IMR-90 (cell line): Measurements from ENCODE around the gene ZDHHC14. TPM values are rescaled to one million over a fixed set of nuclear protein-coding genes. Genes with fewer than 3 reads are reported as not detected.

Source experiments
- ATAC-seq: fragments of 200-7000 bp; cut with Tn5 transposase; 2 replicates; pipeline ENCODE4 v1.9.1; 2020; ENCODE audit warnings: low read depth, mild to moderate bottlenecking, moderate library complexity
- BruUV-seq: library from RNA; stranded (reverse); fragments of 400-500 nt; replicated peaks from 2 replicates; lab custom pipeline; 2021; lab: Mats Ljungman, UMichigan
- CTCF ChIA-PET: fragments of 300-600 bp; formaldehyde crosslinking; extraction: SDS; loops from one replicate; lab custom pipeline; 2021; ENCODE audit warnings: antibody characterized with exemption; lab: Yijun Ruan, JAX
- POLR2A ChIA-PET: fragments of 300-600 bp; sonication (Branson Sonifier 250); formaldehyde crosslinking; loops from one replicate; lab custom pipeline; 2022; ENCODE audit warnings: antibody characterized with exemption; ENCODE audit not compliant: unreplicated experiment; lab: Charles Lee
- DNase-seq: peaks from one replicate; pipeline ENCODE4 v3.0.0; 2013
- H2AFZ ChIP-seq: replicated peaks from 2 replicates; pipeline ENCODE3; 2013; ENCODE audit warnings: low read length, mild to moderate bottlenecking; ENCODE audit not compliant: poor library complexity
- H2AK5ac ChIP-seq: 2 replicates; pipeline ENCODE4 v1.6.1; 2013; ENCODE audit warnings: low read depth, low read length, inconsistent platforms
- H2AK9ac ChIP-seq: replicated peaks from 2 replicates; pipeline ENCODE3; 2013; ENCODE audit warnings: mild to moderate bottlenecking, low read depth, low read length, moderate library complexity; ENCODE audit not compliant: poor library complexity
- H2BK120ac ChIP-seq: 2 replicates; pipeline ENCODE4 v1.6.1; 2013; ENCODE audit warnings: low read depth, low read length, inconsistent platforms
- H2BK15ac ChIP-seq: 3 replicates; pipeline ENCODE4 v1.6.1; 2013; ENCODE audit warnings: low read depth, low read length, inconsistent platforms
- H2BK20ac ChIP-seq: 2 replicates; pipeline ENCODE4 v1.6.1; 2013; ENCODE audit warnings: low read depth, mild to moderate bottlenecking, inconsistent platforms, low read length, moderate library complexity
- H2BK5ac ChIP-seq: 2 replicates; pipeline ENCODE4 v1.6.1; 2013; ENCODE audit warnings: mild to moderate bottlenecking, low read depth, low read length, inconsistent platforms; ENCODE audit not compliant: poor library complexity, severe bottlenecking
- H3K14ac ChIP-seq: replicated peaks from 2 replicates; pipeline ENCODE4 v1.6.1; 2013; ENCODE audit warnings: low read depth, low read length, inconsistent platforms
- H3K18ac ChIP-seq: 2 replicates; pipeline ENCODE4 v1.6.1; 2013; ENCODE audit warnings: low read depth, low read length, control low read depth
- H3K23ac ChIP-seq: 2 replicates; pipeline ENCODE4 v1.6.1; 2013; ENCODE audit warnings: low read depth, low read length, inconsistent platforms
- H3K27ac ChIP-seq: 2 replicates; pipeline ENCODE4 v1.5.1; 2013; ENCODE audit warnings: mild to moderate bottlenecking, control low read depth, low read length; ENCODE audit not compliant: insufficient read depth
- H3K27me3 ChIP-seq: 2 replicates; pipeline ENCODE4 v1.6.1; 2013; ENCODE audit warnings: low read length; ENCODE audit not compliant: control insufficient read depth, insufficient read depth
- H3K36me3 ChIP-seq: 2 replicates; pipeline ENCODE4 v1.6.1; 2013; ENCODE audit warnings: low read length, mixed read lengths; ENCODE audit not compliant: control insufficient read depth, insufficient read depth
- H3K4ac ChIP-seq: 2 replicates; pipeline ENCODE4 v1.6.1; 2013; ENCODE audit warnings: low read depth, low read length, inconsistent platforms
- H3K4me1 ChIP-seq: 2 replicates; pipeline ENCODE4 v1.6.1; 2013; ENCODE audit warnings: low read length, mixed read lengths; ENCODE audit not compliant: control insufficient read depth, insufficient read depth
- H3K4me2 ChIP-seq: 2 replicates; pipeline ENCODE4 v1.6.1; 2013; ENCODE audit warnings: low read depth, mild to moderate bottlenecking, control low read depth, low read length, moderate library complexity
- H3K4me3 ChIP-seq: 2 replicates; pipeline ENCODE4 v1.5.1; 2013; ENCODE audit warnings: low read depth, mild to moderate bottlenecking, control low read depth, low read length, moderate library complexity; ENCODE audit not compliant: insufficient read depth
- H3K56ac ChIP-seq: 2 replicates; pipeline ENCODE4 v1.6.1; 2013; ENCODE audit warnings: low read length, inconsistent platforms; ENCODE audit not compliant: insufficient read depth; ENCODE audit errors: extremely low read depth
- H3K79me1 ChIP-seq, 2 experiments: 2 replicates each; pipeline ENCODE4 v1.6.1; 2013; ENCODE audit warnings: low read length in 2 of 2, inconsistent platforms in 1 of 2, low read depth in 1 of 2
- H3K9ac ChIP-seq: 2 replicates; pipeline ENCODE4 v1.6.1; 2013; ENCODE audit warnings: low read depth, low read length, control low read depth
- H3K9me1 ChIP-seq: 2 replicates; pipeline ENCODE4 v1.6.1; 2013; ENCODE audit warnings: low read length, inconsistent platforms; ENCODE audit not compliant: insufficient read depth
- H3K9me3 ChIP-seq: 2 replicates; pipeline ENCODE4 v1.6.1; 2013; ENCODE audit warnings: low read length; ENCODE audit not compliant: control insufficient read depth, insufficient read depth
- H4K20me1 ChIP-seq: 2 replicates; pipeline ENCODE4 v1.6.1; 2013; ENCODE audit warnings: low read length, inconsistent platforms; ENCODE audit not compliant: insufficient read depth
- H4K5ac ChIP-seq: 2 replicates; pipeline ENCODE4 v1.6.1; 2013; ENCODE audit warnings: mild to moderate bottlenecking, low read depth, low read length, control low read depth
- H4K8ac ChIP-seq, 2 experiments: 2 replicates each; pipeline ENCODE4 v1.6.1; 2013; ENCODE audit warnings: low read depth in 2 of 2, low read length in 2 of 2, control low read depth in 1 of 2, inconsistent platforms in 1 of 2
- H4K91ac ChIP-seq: 2 replicates; pipeline ENCODE4 v1.6.1; 2013; ENCODE audit warnings: low read depth, low read length, inconsistent platforms; ENCODE audit not compliant: insufficient read depth
- MAFK ChIP-seq: IDR thresholded peaks from 2 replicates; pipeline ENCODE4 v1.6.1; 2012; ENCODE audit warnings: low read depth, low read length, improper control_type of control experiment
- WGBS, 2 experiments: methylation state at CpG; one replicate each; pipeline versions ENCODE4 v1.1.5 to v1.1.7; 2013; ENCODE audit warnings: missing lambda C conversion rate in 2 of 2; ENCODE audit not compliant: insufficient read length in 1 of 2; ENCODE audit errors: extremely low coverage in 2 of 2; 5-methylcytosine and 5-hydroxymethylcytosine counted together
- dilution Hi-C: fragments of 300-500 bp; cut with HindIII; formaldehyde crosslinking; loops from one replicate; pipeline ENCODE4 v1.14.3; 2018; ENCODE audit warnings: low sequenced_read_pairs; ENCODE audit not compliant: unreplicated experiment
- in situ Hi-C: fragments of 300-500 bp; cut with MboI; formaldehyde crosslinking; loops from 3 replicates; pipeline ENCODE4 v1.14.3; 2019; ENCODE audit warnings: low sequenced_read_pairs, inconsistent platforms, mixed read lengths
- intact Hi-C: fragments of 100-400 bp; cut with micrococcal nuclease; formaldehyde crosslinking; loops from 2 replicates; pipeline ENCODE4 v1.10.0; 2022
- polyA plus RNA-seq, 3 experiments: library from polyadenylated mRNA; depleted of rRNA; stranded (reverse); fragments of >200 nt; gene quantifications; 2 replicates each; pipeline ENCODE4 v1.2.3, GENCODE V29; 2012; ENCODE audit warnings: low replicate concordance in 1 of 3
- total RNA-seq: library from RNA; depleted of rRNA; stranded (reverse); fragments of >200 nt; gene quantifications from 2 replicates; pipeline ENCODE4 v1.2.3, GENCODE V29; 2012

Gene ZDHHC14
- total and polyA plus RNA-seq, 2 of the 4 experiments (the other 2 are of a cell fraction), result 0.90 to 2.0 TPM

DNA sequence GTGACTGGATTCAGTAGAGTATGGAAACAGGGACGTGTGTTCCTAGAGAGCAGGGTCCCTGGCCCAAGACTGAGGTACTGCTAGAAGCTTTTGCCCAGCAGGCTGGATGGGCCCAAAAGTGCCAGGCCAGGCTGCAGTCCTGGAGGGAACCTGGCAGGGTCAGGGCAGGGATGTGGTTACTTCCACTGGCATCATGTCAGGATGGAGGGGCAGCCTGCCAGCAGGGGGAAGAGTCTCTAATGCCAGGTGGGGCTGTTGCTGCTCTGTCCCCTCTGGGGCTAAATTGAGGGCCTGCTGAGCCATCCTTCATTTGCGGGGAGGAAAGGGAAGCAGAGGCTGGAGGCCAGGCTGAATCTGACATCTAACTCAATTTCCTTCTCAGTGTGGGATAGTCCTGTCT is 17.2 kb downstream of the ZDHHC14 start:
- H3K9me3 ChIP-seq, result no peaks in the 10 kb centered on the region
- no peak overlapping the region for H3K4ac ChIP-seq
- H3K79me1 ChIP-seq, result no peaks in the 10 kb centered on the region
- no peak overlapping the region for H3K56ac ChIP-seq
- H3K27me3 ChIP-seq, result no peaks in the 10 kb centered on the region
- H2AK9ac ChIP-seq, result no peak overlapping the region
- no TSS peak for BruUV-seq
- no peak overlapping the region for H2BK5ac ChIP-seq
- no peak overlapping the region for H3K18ac ChIP-seq
- TF ChIP-seq MAFK, result no peak
- no peak for ATAC-seq
- H3K4me2 ChIP-seq, result no peak overlapping the region
- H3K4me3 ChIP-seq, result no peak overlapping the region
- H2AFZ ChIP-seq, result no peak overlapping the region
- dilution Hi-C loops (no loop called here), in situ Hi-C loops (no loop called here), intact Hi-C loops (no loop called here)
- no peaks in the 10 kb centered on the region; the same call in 1 of the 2 replicates for H3K4me1 ChIP-seq
- no peak overlapping the region for H3K23ac ChIP-seq
- H4K8ac ChIP-seq, result no peak overlapping the region
- no peak overlapping the region for H4K91ac ChIP-seq
- H3K14ac ChIP-seq, result no peak overlapping the region
- H4K5ac ChIP-seq, result no peak overlapping the region; the same call in 1 of the 2 replicates
- H4K20me1 ChIP-seq, result peaks cover 5% of the 10 kb centered on the region; the same call in 1 of the 2 replicates
- WGBS, 2 experiments, result no CpG with 5 or more reads among the region's 2 CpGs
- no peaks in the 10 kb centered on the region for H3K36me3 ChIP-seq
- no peak overlapping the region for H3K9ac ChIP-seq
- no peak overlapping the region for H2AK5ac ChIP-seq
- DNase-seq, result no peak
- no peak overlapping the region for H3K27ac ChIP-seq
- H3K9me1 ChIP-seq, result peaks cover 9% of the 10 kb centered on the region; the same call in 1 of the 2 replicates
- H2BK15ac ChIP-seq, result no peak overlapping the region
- no peak overlapping the region for H2BK120ac ChIP-seq
- H2BK20ac ChIP-seq, result no peak overlapping the region
- ChIA-PET POLR2A (no interaction called here), CTCF (interaction anchor here (0.6 kb wide), 1 partner anchor 15 kb away, joined by 5 read pairs; no protein-coding TSS in a partner anchor)
